Choroid plexus epithelial cell (primary cell): ENCODE measurements around the gene HSPA1B.
A peak's percentile ranks its signal among the peaks of the same experiment; 100 is the strongest.
"Not testable (repeated sequence)": the region's sequence is repeated elsewhere in the genome, so short reads cannot be mapped to it uniquely, and the experiment has no call there.

Experiments
- DNase-seq: peaks from one replicate; pipeline ENCODE4 v3.0.0-alpha.2; 2010; ENCODE audit warnings: low read depth
- H3K4me3 ChIP-seq: 2 replicates; pipeline ENCODE4 v1.5.1; 2011; ENCODE audit warnings: low read depth, mild to moderate bottlenecking, control low read depth, low read length, moderate library complexity
- TF ChIP-seq, protein P1 (sequence below): conservative IDR thresholded peaks from 2 replicates; pipeline ENCODE4 v1.5.1; 2011; ENCODE audit warnings: low read depth, mild to moderate bottlenecking, control low read depth, inconsistent platforms, low read length, moderate library complexity

Gene HSPA1B

DNA sequence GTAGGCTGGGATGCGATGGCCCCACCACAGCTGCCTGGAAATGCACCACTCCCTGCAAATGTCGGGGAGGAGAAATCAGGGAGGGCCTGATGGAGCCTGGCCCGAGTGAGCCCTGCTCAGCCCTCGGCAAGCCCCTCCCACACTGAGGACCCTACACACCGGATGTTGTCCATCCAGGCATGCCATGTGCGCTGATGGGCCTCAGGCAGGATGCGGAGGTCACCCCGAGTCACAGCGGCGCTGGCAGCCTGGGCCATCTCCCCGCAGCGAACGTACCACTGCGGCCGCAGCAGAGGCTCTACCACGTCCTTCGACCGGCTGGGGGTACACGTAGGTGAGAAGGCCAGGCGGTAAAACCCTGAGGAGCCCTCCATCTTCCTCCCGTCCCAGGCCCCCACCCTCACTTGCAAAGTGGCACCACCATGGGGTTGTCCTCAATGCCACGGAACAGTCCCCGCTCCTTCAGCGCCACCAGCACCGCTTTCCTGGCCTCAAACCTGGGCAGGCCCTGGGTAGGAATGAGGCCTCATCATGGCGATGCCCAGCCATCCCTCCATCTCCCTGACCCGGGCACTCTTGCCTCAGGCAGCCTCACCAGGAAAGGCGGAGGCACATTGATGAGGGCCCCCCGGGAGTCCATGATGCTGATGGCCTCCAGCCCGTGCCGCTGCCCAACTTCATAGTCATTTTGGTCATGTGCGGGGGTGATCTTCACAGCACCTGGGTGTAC, 45.2 kb upstream of the HSPA1B start:
- DNase-seq: no peak
- TF ChIP-seq, protein P1, sequence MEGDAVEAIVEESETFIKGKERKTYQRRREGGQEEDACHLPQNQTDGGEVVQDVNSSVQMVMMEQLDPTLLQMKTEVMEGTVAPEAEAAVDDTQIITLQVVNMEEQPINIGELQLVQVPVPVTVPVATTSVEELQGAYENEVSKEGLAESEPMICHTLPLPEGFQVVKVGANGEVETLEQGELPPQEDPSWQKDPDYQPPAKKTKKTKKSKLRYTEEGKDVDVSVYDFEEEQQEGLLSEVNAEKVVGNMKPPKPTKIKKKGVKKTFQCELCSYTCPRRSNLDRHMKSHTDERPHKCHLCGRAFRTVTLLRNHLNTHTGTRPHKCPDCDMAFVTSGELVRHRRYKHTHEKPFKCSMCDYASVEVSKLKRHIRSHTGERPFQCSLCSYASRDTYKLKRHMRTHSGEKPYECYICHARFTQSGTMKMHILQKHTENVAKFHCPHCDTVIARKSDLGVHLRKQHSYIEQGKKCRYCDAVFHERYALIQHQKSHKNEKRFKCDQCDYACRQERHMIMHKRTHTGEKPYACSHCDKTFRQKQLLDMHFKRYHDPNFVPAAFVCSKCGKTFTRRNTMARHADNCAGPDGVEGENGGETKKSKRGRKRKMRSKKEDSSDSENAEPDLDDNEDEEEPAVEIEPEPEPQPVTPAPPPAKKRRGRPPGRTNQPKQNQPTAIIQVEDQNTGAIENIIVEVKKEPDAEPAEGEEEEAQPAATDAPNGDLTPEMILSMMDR: no peak
- no peak overlapping the region for H3K4me3 ChIP-seq

DNA sequence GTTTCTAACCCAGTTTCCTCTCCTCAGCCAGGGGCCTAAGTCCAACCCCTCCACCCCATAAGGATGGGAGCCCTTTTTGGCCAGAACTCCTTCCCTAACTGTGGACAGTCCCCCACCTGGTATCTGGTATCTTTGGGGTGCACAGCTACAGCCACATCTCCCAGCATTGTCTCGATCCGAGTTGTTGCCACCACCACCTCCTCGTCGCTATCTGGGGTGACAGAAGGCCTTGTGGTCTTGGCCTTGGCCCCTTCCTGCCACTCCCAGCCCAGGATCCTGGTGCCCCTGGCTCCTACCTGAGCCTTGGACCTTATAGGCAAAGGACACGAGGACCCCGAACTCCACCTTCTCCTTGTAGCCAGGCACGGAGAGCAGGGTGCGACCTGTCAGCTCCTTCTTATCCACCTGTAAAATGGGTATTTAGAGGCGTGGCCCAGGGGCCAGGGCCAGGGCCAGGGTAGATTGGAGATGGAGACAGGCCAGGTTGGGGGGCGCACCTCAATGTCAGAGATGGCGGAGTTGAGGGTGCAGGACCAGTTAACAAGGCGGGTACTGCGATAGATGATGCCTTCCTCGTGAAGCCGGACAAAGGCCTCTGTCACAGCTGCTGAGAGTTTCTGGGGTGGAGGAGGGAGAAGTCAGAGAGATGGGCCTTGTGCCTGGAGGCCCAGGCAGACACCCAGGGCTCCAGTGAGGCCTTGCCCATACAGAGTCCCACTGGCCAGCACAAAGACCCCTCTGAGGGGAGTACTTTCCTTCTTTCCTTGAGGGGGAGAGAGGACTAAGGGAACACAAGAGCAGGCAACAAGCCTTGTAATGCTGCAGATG, 43.2 kb upstream of the HSPA1B start:
- TF ChIP-seq, protein P1: no peak
- H3K4me3 ChIP-seq: no peak overlapping the region

DNA sequence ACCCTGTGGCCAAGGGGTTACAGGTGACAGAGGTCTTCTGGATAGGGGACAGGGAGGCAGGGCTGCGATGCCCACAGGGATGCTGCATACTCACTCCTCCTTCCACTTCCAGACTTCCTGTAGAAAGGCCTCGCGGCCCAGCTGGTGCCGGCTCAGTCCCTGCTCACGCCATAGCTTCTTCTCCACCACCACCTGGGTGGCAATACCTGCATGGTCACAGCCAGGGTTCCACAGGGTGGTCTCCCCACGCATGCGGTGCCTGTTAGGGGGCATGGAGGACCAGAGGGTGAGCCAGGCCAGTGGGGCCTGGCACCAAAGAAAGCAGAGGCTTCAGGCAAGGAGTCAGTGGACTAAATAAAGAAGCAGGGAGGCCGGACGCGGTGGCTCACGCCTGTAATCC, 42.1 kb upstream of the HSPA1B start:
- H3K4me3 ChIP-seq: no peak overlapping the region
- no peak for DNase-seq
- TF ChIP-seq, protein P1: no peak

More for the DNA sequence above, 43.2 kb upstream of the HSPA1B start:
- no peak for DNase-seq

DNA sequence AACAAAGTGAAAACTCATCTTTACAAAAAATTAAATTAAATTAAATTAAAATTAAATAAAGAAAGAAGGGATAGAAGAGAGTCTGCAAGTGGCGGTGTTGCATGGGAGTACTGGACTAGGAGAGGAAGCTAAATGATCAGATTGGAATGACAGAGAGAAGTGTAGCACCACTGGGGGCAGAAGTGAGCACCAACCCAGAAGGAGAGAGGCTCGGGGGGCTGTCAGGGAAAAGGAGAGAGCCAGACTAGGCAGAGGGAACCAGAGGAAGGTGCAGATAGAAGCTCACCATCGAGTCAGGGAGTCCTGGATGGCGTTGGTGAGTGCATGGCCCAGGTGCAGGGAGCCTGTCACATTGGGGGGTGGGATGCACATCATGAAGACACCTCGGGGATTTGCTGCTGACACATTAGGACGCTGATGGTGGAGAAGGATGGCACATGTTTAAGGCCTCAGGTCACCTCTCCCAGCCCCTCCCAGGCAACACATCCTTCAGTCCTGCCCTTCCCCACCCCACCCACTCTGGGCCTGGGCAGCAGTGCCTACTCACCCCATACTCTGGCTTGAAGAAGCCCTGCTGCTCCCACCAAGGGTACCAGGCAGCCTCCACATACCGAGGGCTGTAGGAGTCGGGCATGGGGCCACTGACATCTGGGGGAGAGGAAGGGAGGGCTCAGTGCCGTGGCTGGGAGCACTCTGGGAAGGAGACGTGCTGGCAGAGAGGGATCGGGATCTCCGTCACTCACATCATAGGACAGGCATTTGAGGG, 36.0 kb upstream of the HSPA1B start:
- TF ChIP-seq, protein P1: peak; percentile 80
- H3K4me3 ChIP-seq: no peak overlapping the region
- peak; percentile 66 for DNase-seq

DNA sequence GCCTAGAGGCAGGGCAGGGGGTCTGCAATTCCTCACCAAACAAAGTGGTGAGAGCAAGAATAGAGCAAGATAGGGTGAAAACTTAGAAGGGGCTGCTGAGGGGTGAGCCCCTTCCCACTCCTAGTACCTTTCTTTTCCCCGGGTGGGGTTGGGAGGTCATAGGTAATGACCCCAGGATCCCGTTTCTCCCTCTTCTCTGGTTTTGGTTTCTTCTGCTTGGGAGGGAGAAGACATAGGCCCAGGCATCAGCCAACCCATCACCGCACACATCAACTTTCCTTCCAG, 35.5 kb upstream of the HSPA1B start:
- no peak overlapping the region for H3K4me3 ChIP-seq
- TF ChIP-seq, protein P1: no peak
- no peak for DNase-seq

DNA sequence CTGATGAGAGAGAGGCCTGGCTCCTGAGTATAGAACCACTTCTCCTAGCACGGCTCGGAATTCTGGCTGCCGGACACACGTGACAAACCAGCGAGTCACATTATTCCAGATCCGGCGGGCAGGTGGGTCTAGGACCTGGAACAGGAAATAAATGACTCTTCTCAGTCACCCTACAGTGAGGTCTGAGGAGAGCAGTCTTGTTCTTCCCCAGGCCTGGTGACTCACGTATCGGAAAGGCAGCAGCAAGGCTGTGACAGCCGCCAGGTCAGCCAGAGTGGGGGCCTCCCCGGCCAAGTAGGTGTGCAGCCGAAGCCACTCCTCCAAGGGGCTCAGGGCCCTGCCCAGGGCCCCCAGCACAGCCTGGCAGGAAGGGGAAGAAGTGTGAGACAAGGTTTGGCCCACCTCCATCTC, 34.8 kb upstream of the HSPA1B start:
- no peak overlapping the region for H3K4me3 ChIP-seq
- DNase-seq: peak; percentile 51
- TF ChIP-seq, protein P1: no peak

DNA sequence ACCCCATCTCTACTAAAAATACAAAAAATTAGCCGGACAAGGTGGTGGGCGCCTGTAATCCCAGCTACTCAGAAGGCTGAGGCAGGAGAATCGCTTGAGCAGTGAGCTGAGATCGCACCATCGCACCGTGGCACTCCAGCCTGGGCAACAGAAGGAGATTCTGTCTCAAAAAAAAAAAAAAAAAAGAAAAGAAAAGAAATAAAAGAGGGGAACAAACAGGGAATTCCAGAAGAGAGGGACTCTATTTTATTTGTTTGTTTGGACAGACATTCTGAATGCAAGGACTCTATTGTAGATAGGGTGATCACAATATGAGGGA, 33.7 kb upstream of the HSPA1B start:
- not testable (repeated sequence) for DNase-seq
- H3K4me3 ChIP-seq: peak overlapping the region; percentile 72
